AG10803 (cell line): Measurements from ENCODE around the gene DPYSL5.

ENCODE experiments used
- DNase-seq: peaks from one replicate; pipeline ENCODE4 v3.0.0; 2010; ENCODE audit warnings: low read depth
- H3K4me3 ChIP-seq: 2 replicates; pipeline ENCODE4 v1.5.1; 2011; ENCODE audit warnings: mild to moderate bottlenecking, low read length, control low read depth
- CTCF ChIP-seq: conservative IDR thresholded peaks from 2 replicates; pipeline ENCODE4 v1.5.1; 2011; ENCODE audit warnings: mild to moderate bottlenecking, low read length, control low read depth, inconsistent platforms

Gene DPYSL5

DNA sequence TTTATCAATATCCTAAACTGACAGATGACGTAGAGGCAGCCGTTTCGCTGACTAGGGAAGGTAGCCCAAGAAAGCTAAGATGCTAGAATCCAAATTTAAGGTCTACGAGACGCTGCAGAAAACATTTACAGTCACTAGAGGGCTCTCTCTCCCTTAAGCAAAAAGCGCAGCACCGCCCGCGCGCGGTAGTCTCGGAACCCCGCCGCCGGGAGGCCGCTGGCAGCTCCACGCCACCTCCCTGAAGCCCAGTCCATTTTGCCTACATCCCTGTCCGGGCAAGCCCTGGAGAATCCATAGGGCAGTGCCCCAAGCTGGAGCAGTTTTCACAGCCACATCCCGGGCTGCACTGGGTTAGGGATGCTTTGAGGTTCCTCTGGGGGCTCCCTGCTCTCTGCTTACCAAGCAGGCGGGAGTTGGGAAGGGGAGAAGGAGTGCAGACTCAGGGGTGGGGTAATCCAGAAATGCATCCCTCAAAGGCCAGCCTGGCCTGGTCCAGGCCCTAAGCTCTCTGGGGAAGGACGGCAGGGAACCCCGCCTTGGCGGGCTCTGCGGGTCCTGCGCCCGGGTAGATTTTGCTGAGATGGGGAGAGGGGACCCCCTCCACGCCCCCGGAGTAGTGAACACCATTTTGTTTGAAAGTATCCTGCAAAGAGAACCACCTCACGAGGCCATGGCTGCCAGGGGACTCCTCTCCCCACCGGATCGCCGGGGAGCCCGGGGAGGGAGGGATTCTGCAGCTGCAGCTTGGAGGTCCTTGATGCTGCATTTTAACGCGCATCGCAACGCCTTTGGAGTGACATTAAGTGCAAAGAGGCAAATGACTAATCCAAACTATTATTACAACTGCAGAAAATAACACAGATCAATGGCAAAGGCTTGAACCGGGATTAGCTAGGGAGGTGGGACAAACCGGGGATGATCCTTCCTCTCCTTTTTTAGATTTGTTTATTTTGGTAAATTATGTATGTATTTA is 1.3 kb upstream of the DPYSL5 start:
- DNase-seq: peak; percentile 72
- peak; percentile 80 for TF ChIP-seq CTCF
- H3K4me3 ChIP-seq: no peak overlapping the region

DNA sequence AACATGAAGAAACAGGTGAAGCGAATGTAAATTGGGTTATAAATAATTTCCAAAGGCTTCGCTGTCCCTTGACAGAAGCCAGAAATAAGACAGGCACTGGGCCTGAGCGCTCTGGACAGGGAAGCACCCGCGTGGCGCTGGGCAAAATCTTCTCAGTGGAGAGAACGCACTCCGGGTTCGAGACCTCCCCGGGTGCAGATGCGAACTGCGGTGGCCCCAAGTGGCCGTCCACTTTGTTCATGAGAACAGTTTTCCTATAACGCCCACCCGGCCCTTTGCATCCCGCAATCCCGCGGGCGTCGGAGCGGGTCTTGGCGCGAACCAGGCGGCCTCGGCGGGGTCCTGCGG is 651 bp upstream of the DPYSL5 start:
- H3K4me3 ChIP-seq: no peak overlapping the region
- no peak for DNase-seq
- TF ChIP-seq CTCF: no peak

- DNase-seq: no peak
- no peak overlapping the region for H3K4me3 ChIP-seq
- TF ChIP-seq CTCF: no peak
Measured at GRCh38 chr2:26848336-26849055, 564 bp downstream of the DPYSL5 start.

GRCh38 chr2:26849056-26849999 is 1.4 kb downstream of the DPYSL5 start:
- H3K4me3 ChIP-seq: no peak overlapping the region
- DNase-seq: no peak
- no peak for TF ChIP-seq CTCF

DNA sequence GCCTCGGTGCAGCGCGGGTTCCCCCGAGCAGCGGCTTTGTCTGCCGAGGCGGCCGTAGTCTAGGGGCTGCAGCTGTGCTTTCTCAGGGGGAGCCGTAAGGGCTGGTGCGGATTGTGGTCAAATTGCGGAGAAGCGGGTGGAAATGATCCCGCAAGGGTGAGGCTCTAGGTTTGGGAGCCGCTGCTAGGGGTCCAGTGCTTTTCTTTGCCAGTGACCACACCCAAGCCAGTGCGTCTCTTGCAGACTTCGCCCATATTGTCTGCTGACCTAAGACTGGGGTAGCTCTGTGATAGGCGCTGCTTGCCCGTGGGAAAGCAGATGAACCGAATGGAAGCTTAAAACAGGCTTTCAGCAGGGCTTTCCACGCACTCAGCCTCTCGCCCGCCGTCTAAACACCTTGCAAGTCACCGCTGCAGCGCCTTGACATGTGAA is 2.1 kb downstream of the DPYSL5 start:
- no peak for TF ChIP-seq CTCF
- H3K4me3 ChIP-seq: no peak overlapping the region
- no peak for DNase-seq

DNA sequence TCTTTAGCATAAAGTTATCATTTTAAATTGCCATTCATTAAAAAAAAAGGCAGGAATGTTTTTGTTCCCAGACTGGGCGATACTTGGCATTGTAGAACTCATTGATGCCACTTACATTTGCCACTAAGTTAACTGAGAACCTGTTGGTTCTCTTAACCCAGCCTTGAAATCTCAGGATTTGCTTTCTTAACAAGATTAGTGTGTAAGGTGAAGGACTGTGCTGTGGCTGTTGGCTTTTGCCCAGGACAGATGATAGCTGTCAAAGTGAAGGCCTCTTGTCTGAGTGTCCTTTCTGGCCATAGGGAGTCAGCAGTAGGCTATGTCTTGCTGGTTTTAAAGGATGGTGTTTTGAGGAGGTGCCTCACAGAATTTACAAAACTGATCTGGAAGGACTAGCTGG is 2.6 kb downstream of the DPYSL5 start:
- no peak overlapping the region for H3K4me3 ChIP-seq
- TF ChIP-seq CTCF: no peak
- DNase-seq: no peak
